H9 (cell line): Measurements from ENCODE around the gene UNC5B. TPM values are rescaled to one million over a fixed set of nuclear protein-coding genes. Genes with fewer than 3 reads are reported as not detected.
A peak's percentile ranks its signal among the peaks of the same experiment; 100 is the strongest.

Source experiments
- DNase-seq: peaks from one replicate; pipeline ENCODE4 v3.0.0-alpha.2; 2017
- H2AFZ ChIP-seq: one replicate; pipeline ENCODE4 v1.6.1; 2013; ENCODE audit warnings: mild to moderate bottlenecking, low read length, control low read depth, moderate library complexity
- H2AK5ac ChIP-seq: 2 replicates; pipeline ENCODE4 v1.6.1; 2013; ENCODE audit warnings: low read length, control low read depth, mixed read lengths; ENCODE audit not compliant: insufficient read length
- H2BK120ac ChIP-seq: one replicate; pipeline ENCODE4 v1.6.1; 2013; ENCODE audit warnings: low read depth, mild to moderate bottlenecking, low read length, control low read depth, inconsistent platforms; ENCODE audit not compliant: poor library complexity, severe bottlenecking
- H2BK12ac ChIP-seq: 2 replicates; pipeline ENCODE4 v1.6.1; 2013; ENCODE audit warnings: low read length, control low read depth, mixed read lengths, low read depth; ENCODE audit not compliant: insufficient read length
- H2BK15ac ChIP-seq: 2 replicates; pipeline ENCODE4 v1.6.1; 2013; ENCODE audit warnings: low read depth, low read length, control low read depth
- H2BK20ac ChIP-seq: one replicate; pipeline ENCODE4 v1.6.1; 2013; ENCODE audit warnings: low read depth, mild to moderate bottlenecking, low read length, control low read depth, inconsistent platforms; ENCODE audit not compliant: poor library complexity, severe bottlenecking
- H2BK5ac ChIP-seq: 2 replicates; pipeline ENCODE4 v1.6.1; 2013; ENCODE audit warnings: low read length, control low read depth, mixed read lengths; ENCODE audit not compliant: insufficient read length
- H3K14ac ChIP-seq: 2 replicates; pipeline ENCODE4 v1.6.1; 2013; ENCODE audit warnings: low read length, control low read depth; ENCODE audit not compliant: insufficient read depth
- H3K18ac ChIP-seq: 2 replicates; pipeline ENCODE4 v1.6.1; 2013; ENCODE audit warnings: low read depth, mild to moderate bottlenecking, mixed read lengths, low read length, control low read depth; ENCODE audit not compliant: insufficient read length
- H3K23ac ChIP-seq: 2 replicates; pipeline ENCODE4 v1.6.1; 2013; ENCODE audit warnings: low read length, control low read depth, mixed read lengths, low read depth; ENCODE audit not compliant: insufficient read length
- H3K23me2 ChIP-seq: 2 replicates; pipeline ENCODE4 v1.6.1; 2013; ENCODE audit warnings: low read depth, mild to moderate bottlenecking, mixed read lengths, low read length, control low read depth; ENCODE audit not compliant: insufficient read length, poor library complexity, severe bottlenecking
- H3K27ac ChIP-seq: 2 replicates; pipeline ENCODE4 v1.5.1; 2013; ENCODE audit warnings: low read length, control low read depth, mixed read lengths, low read depth; ENCODE audit not compliant: insufficient read length
- H3K27me3 ChIP-seq: 2 replicates; pipeline ENCODE4 v1.6.1; 2013; ENCODE audit warnings: low read length, control low read depth, inconsistent platforms; ENCODE audit not compliant: insufficient read depth
- H3K4ac ChIP-seq: 2 replicates; pipeline ENCODE4 v1.6.1; 2013; ENCODE audit warnings: low read depth, mild to moderate bottlenecking, control low read depth, inconsistent platforms, low read length, moderate library complexity
- H3K4me1 ChIP-seq: 2 replicates; pipeline ENCODE4 v1.6.1; 2013; ENCODE audit warnings: low read length, control low read depth, inconsistent platforms; ENCODE audit not compliant: insufficient read depth
- H3K4me2 ChIP-seq: 2 replicates; pipeline ENCODE4 v1.6.1; 2013; ENCODE audit warnings: low read length, control low read depth, mixed read lengths; ENCODE audit not compliant: insufficient read length, insufficient read depth
- H3K56ac ChIP-seq: 2 replicates; pipeline ENCODE4 v1.6.1; 2013; ENCODE audit warnings: low read depth, mild to moderate bottlenecking, mixed read lengths, low read length, control low read depth; ENCODE audit not compliant: insufficient read length
- H3K79me1 ChIP-seq: 2 replicates; pipeline ENCODE4 v1.6.1; 2013; ENCODE audit warnings: low read depth, mild to moderate bottlenecking, moderate library complexity, low read length, control low read depth, inconsistent platforms; ENCODE audit not compliant: insufficient read depth, poor library complexity, severe bottlenecking
- H3K79me2 ChIP-seq: 2 replicates; pipeline ENCODE4 v1.6.1; 2013; ENCODE audit warnings: low read length, control low read depth, inconsistent platforms; ENCODE audit not compliant: insufficient read depth
- H3K9ac ChIP-seq: 2 replicates; pipeline ENCODE4 v1.6.1; 2013; ENCODE audit warnings: low read length, control low read depth, mixed read lengths; ENCODE audit not compliant: insufficient read length; ENCODE audit errors: extremely low read depth
- H3K9me3 ChIP-seq: one replicate; pipeline ENCODE4 v1.6.1; 2013; ENCODE audit warnings: low read depth, low read length, inconsistent platforms; ENCODE audit not compliant: control insufficient read depth
- H3T11ph ChIP-seq: one replicate; pipeline ENCODE4 v1.6.1; 2013; ENCODE audit warnings: mild to moderate bottlenecking, low read length, control low read depth, inconsistent platforms
- H4K20me1 ChIP-seq: one replicate; pipeline ENCODE4 v1.6.1; 2013; ENCODE audit not compliant: control insufficient read depth, insufficient read length, insufficient read depth
- H4K5ac ChIP-seq: 2 replicates; pipeline ENCODE4 v1.6.1; 2013; ENCODE audit warnings: low read depth, mild to moderate bottlenecking, mixed read lengths, low read length, control low read depth; ENCODE audit not compliant: insufficient read length
- H4K8ac ChIP-seq: replicated peaks from 2 replicates; pipeline ENCODE4 v1.6.1; 2013; ENCODE audit warnings: low read length, control low read depth, mixed read lengths, low read depth; ENCODE audit not compliant: insufficient read length
- H4K91ac ChIP-seq: 2 replicates; pipeline ENCODE4 v1.6.1; 2013; ENCODE audit warnings: low read depth, mild to moderate bottlenecking, moderate library complexity, mixed read lengths, low read length, control low read depth; ENCODE audit not compliant: insufficient read length
- H3K27ac Mint-ChIP-seq, 3 experiments: 2 replicates in 2 of 3; 3 replicates in 1 of 3; pipeline ENCODE4 v1.8.0; 2020 to 2021; ENCODE audit warnings: mixed read lengths in 3 of 3, mild to moderate bottlenecking in 1 of 3, moderate library complexity in 1 of 3
- H3K27me3 Mint-ChIP-seq: 2 replicates; pipeline ENCODE4 v1.8.0; 2021; ENCODE audit warnings: low read depth, mild to moderate bottlenecking, moderate library complexity, mixed read lengths
- H3K36me3 Mint-ChIP-seq, 3 experiments: 2 replicates in 2 of 3; 3 replicates in 1 of 3; pipeline ENCODE4 v1.8.0; 2020 to 2021; ENCODE audit warnings: low read depth in 3 of 3, mixed read lengths in 3 of 3; ENCODE audit not compliant: insufficient read depth in 1 of 3
- H3K4me1 Mint-ChIP-seq, 2 experiments: 2 replicates each; pipeline ENCODE4 v1.8.0; 2020; ENCODE audit warnings: mixed read lengths in 2 of 2
- H3K4me3 Mint-ChIP-seq, 2 experiments: 2 replicates in 1 of 2; 3 replicates in 1 of 2; pipeline ENCODE4 v1.8.0; 2020 to 2021; ENCODE audit warnings: mild to moderate bottlenecking in 2 of 2, mixed read lengths in 2 of 2, moderate library complexity in 1 of 2
- H3K9me3 Mint-ChIP-seq, 2 experiments: 2 replicates in 1 of 2; 3 replicates in 1 of 2; pipeline ENCODE4 v1.8.0; 2020; ENCODE audit warnings: mild to moderate bottlenecking in 2 of 2, mixed read lengths in 2 of 2, moderate library complexity in 1 of 2
- WGBS: extraction: QIAGEN DNeasy Blood & Tissue Kit; methylation state at CpG from one replicate; pipeline ENCODE4 v1.1.7; 2013; ENCODE audit warnings: missing lambda C conversion rate, low lambda C conversion rate, mixed read lengths; ENCODE audit not compliant: insufficient read length; ENCODE audit errors: extremely low coverage; 5-methylcytosine and 5-hydroxymethylcytosine counted together
- total RNA-seq: library from RNA; stranded (reverse); gene quantifications from 2 replicates; pipeline ENCODE4 v1.2.1, GENCODE V29; 2021
- TF ChIP-seq, protein P1 (sequence below): fragments of 200-600 bp; sonication (generic); conservative IDR thresholded peaks from 3 replicates; pipeline ENCODE4 v1.8.0; 2021; ENCODE audit warnings: antibody characterized with exemption, mild to moderate bottlenecking

UNC5B gene
- total RNA-seq, 1 experiment from 2014 or later, result 28.4 TPM

GRCh38 chr10:71337219-71337701, 124.9 kb downstream of the UNC5B start:
- H2AK5ac ChIP-seq, result no peak overlapping the region
- no CpG with 5 or more reads among the region's 13 CpGs for WGBS
- peak overlapping the region in 1 of 2 experiments; percentile 12; a peak in 1 of 5 replicates for H3K4me3 Mint-ChIP-seq
- no peak overlapping the region for H3K4ac ChIP-seq
- H3T11ph ChIP-seq, result no peak overlapping the region
- H3K18ac ChIP-seq, result no peak overlapping the region
- H3K9me3 ChIP-seq, result no peaks in the 10 kb centered on the region
- H3K4me1 ChIP-seq, result peaks cover 4% of the 10 kb centered on the region; the same call in 1 of the 2 replicates
- no peaks in the 10 kb centered on the region for H3K9me3 Mint-ChIP-seq
- no peak overlapping the region for H2BK5ac ChIP-seq
- no peak overlapping the region for H4K5ac ChIP-seq
- no peaks in the 10 kb centered on the region for H4K20me1 ChIP-seq
- H3K27me3 Mint-ChIP-seq, result peaks cover 2% of the 10 kb centered on the region; the same call in 1 of the 2 replicates
- H2BK12ac ChIP-seq, result no peak overlapping the region
- H2BK15ac ChIP-seq, result no peak overlapping the region
- H3K23me2 ChIP-seq, result peaks cover 3% of the 10 kb centered on the region
- no peak overlapping the region for H4K8ac ChIP-seq
- peaks cover 8 to 17% (median 12%) of the 10 kb centered on the region in 3 experiments; a peak in 6 of 7 replicates for H3K36me3 Mint-ChIP-seq
- no peak overlapping the region for H4K91ac ChIP-seq
- no peak overlapping the region for H3K4me2 ChIP-seq
- H3K4me1 Mint-ChIP-seq, result peaks cover 43 to 46% of the 10 kb centered on the region in 2 experiments
- no peaks in the 10 kb centered on the region for H3K79me1 ChIP-seq
- H2BK20ac ChIP-seq, result no peak overlapping the region
- H3K56ac ChIP-seq, result no peak overlapping the region
- H3K27ac Mint-ChIP-seq, result peak overlapping the region; percentile 56 to 66 (median 64); a peak in 3 of 7 replicates
- TF ChIP-seq, protein P1, sequence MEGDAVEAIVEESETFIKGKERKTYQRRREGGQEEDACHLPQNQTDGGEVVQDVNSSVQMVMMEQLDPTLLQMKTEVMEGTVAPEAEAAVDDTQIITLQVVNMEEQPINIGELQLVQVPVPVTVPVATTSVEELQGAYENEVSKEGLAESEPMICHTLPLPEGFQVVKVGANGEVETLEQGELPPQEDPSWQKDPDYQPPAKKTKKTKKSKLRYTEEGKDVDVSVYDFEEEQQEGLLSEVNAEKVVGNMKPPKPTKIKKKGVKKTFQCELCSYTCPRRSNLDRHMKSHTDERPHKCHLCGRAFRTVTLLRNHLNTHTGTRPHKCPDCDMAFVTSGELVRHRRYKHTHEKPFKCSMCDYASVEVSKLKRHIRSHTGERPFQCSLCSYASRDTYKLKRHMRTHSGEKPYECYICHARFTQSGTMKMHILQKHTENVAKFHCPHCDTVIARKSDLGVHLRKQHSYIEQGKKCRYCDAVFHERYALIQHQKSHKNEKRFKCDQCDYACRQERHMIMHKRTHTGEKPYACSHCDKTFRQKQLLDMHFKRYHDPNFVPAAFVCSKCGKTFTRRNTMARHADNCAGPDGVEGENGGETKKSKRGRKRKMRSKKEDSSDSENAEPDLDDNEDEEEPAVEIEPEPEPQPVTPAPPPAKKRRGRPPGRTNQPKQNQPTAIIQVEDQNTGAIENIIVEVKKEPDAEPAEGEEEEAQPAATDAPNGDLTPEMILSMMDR, result no peak
- no peak overlapping the region for H3K9ac ChIP-seq
- no peak overlapping the region for H3K23ac ChIP-seq
- no peak overlapping the region for H2AFZ ChIP-seq
- H2BK120ac ChIP-seq, result no peak overlapping the region
- DNase-seq, result no peak
- H3K14ac ChIP-seq, result peak overlapping the region; percentile 20; the same call in 1 of the 2 replicates
- no peaks in the 10 kb centered on the region; the same call in 1 of the 2 replicates for H3K27me3 ChIP-seq
- H3K79me2 ChIP-seq, result no peaks in the 10 kb centered on the region
- no peak overlapping the region for H3K27ac ChIP-seq
